Neuronal stem cell (in vitro differentiated cells): ENCODE measurements around the gene PROZ.

Source experiments
- DNase-seq: peaks from one replicate; pipeline ENCODE4 v3.0.0-alpha.2; 2013; ENCODE audit warnings: low spot score
- H2AFZ ChIP-seq: one replicate; pipeline ENCODE4 v1.6.1; 2013; ENCODE audit warnings: mild to moderate bottlenecking, low read length, inconsistent platforms
- H2AK5ac ChIP-seq: 2 replicates; pipeline ENCODE4 v1.6.1; 2013; ENCODE audit warnings: low read depth, mild to moderate bottlenecking, inconsistent platforms, low read length, moderate library complexity, mixed read lengths
- H2BK120ac ChIP-seq: 2 replicates; pipeline ENCODE4 v1.6.1; 2013; ENCODE audit warnings: low read depth, mild to moderate bottlenecking, inconsistent platforms, low read length, moderate library complexity, mixed read lengths
- H2BK12ac ChIP-seq: one replicate; pipeline ENCODE4 v1.6.1; 2013; ENCODE audit warnings: low read length, inconsistent platforms
- H2BK15ac ChIP-seq: 2 replicates; pipeline ENCODE4 v1.6.1; 2013; ENCODE audit warnings: mild to moderate bottlenecking, low read length, inconsistent platforms, mixed read lengths
- H2BK5ac ChIP-seq: one replicate; pipeline ENCODE4 v1.6.1; 2013; ENCODE audit warnings: inconsistent platforms, mild to moderate bottlenecking, low read length, moderate library complexity
- H3K14ac ChIP-seq: one replicate; pipeline ENCODE4 v1.6.1; 2013; ENCODE audit warnings: low read length, inconsistent platforms
- H3K18ac ChIP-seq: 2 replicates; pipeline ENCODE4 v1.6.1; 2013; ENCODE audit warnings: low read length, inconsistent platforms
- H3K23ac ChIP-seq: 2 replicates; pipeline ENCODE4 v1.6.1; 2013; ENCODE audit warnings: low read depth, mild to moderate bottlenecking, mixed read lengths, low read length, inconsistent platforms; ENCODE audit not compliant: poor library complexity
- H3K27ac ChIP-seq: replicated peaks from 3 replicates; pipeline ENCODE4 v1.5.1; 2013; ENCODE audit warnings: low read length, inconsistent platforms
- H3K27me3 ChIP-seq, 3 experiments: 2 replicates each; pipeline ENCODE4 v1.6.1; 2013; ENCODE audit warnings: low read length in 3 of 3, mild to moderate bottlenecking in 2 of 3, inconsistent platforms in 1 of 3, low read depth in 1 of 3, mixed read lengths in 1 of 3, moderate library complexity in 1 of 3; ENCODE audit not compliant: control insufficient read depth in 3 of 3, insufficient read depth in 3 of 3
- H3K36me3 ChIP-seq, 2 donors: replicated peaks in 1 of 2; 2 replicates each; pipeline ENCODE4 v1.6.1; 2013; ENCODE audit warnings: low read length in 2 of 2; ENCODE audit not compliant: control insufficient read depth in 2 of 2, insufficient read depth in 2 of 2
- H3K4ac ChIP-seq: 2 replicates; pipeline ENCODE4 v1.6.1; 2013; ENCODE audit warnings: inconsistent platforms, mild to moderate bottlenecking, low read length, moderate library complexity
- H3K4me1 ChIP-seq, 2 donors: 1 replicate in 1 of 2; 2 replicates in 1 of 2; pipeline ENCODE4 v1.6.1; 2013; ENCODE audit warnings: low read length in 2 of 2, low read depth in 1 of 2; ENCODE audit not compliant: control insufficient read depth in 2 of 2, insufficient read depth in 1 of 2
- H3K4me2 ChIP-seq: one replicate; pipeline ENCODE4 v1.6.1; 2013; ENCODE audit warnings: mild to moderate bottlenecking, low read length, inconsistent platforms; ENCODE audit not compliant: insufficient read depth, poor library complexity, severe bottlenecking
- H3K4me3 ChIP-seq, 2 donors: 2 replicates each; pipeline ENCODE4 v1.5.1; 2013; ENCODE audit warnings: low read length in 2 of 2, mild to moderate bottlenecking in 2 of 2, inconsistent platforms in 1 of 2, moderate library complexity in 1 of 2
- H3K79me1 ChIP-seq: one replicate; pipeline ENCODE4 v1.6.1; 2013; ENCODE audit warnings: low read depth, mild to moderate bottlenecking, inconsistent platforms, low read length, moderate library complexity
- H3K9ac ChIP-seq: one replicate; pipeline ENCODE4 v1.6.1; 2013; ENCODE audit warnings: mild to moderate bottlenecking, low read depth, low read length, inconsistent platforms; ENCODE audit not compliant: poor library complexity
- H3K9me3 ChIP-seq, 2 donors: replicated peaks in 1 of 2; 2 replicates each; pipeline versions ENCODE3 to v1.6.1; 2013; ENCODE audit warnings: low read length in 2 of 2, mild to moderate bottlenecking in 2 of 2, inconsistent platforms in 1 of 2, low read depth in 1 of 2, mixed read lengths in 1 of 2, moderate library complexity in 1 of 2; ENCODE audit not compliant: control insufficient read depth in 2 of 2, insufficient read depth in 1 of 2
- H4K8ac ChIP-seq: one replicate; pipeline ENCODE4 v1.6.1; 2013; ENCODE audit warnings: low read depth, mild to moderate bottlenecking, inconsistent platforms, low read length, moderate library complexity
- H4K91ac ChIP-seq: one replicate; pipeline ENCODE4 v1.6.1; 2013; ENCODE audit warnings: low read length, low read depth, mild to moderate bottlenecking, inconsistent platforms; ENCODE audit not compliant: poor library complexity
- WGBS, 2 donors: extraction: QIAGEN DNeasy Blood & Tissue Kit; methylation state at CpG; one replicate each; pipeline ENCODE4 v1.1.7; 2013; ENCODE audit warnings: missing lambda C conversion rate in 2 of 2, mixed read lengths in 1 of 2; ENCODE audit not compliant: insufficient read length in 2 of 2, insufficient replicate concordance in 1 of 2; ENCODE audit errors: extremely low coverage in 2 of 2; 5-methylcytosine and 5-hydroxymethylcytosine counted together

PROZ gene

GRCh38 chr13:113183450-113184129 lies 25.1 kb downstream of the PROZ start:
- peaks cover 8 to 13% of the 10 kb centered on the region in 2 donors for H3K4me1 ChIP-seq
- H3K4ac ChIP-seq, result no peak overlapping the region

GRCh38 chr13:113184568-113185440 lies 26.4 kb downstream of the PROZ start:
- Histone ChIP-seq H2BK120ac (no peak overlapping the region), H3K23ac (no peak overlapping the region), H2BK15ac (no peak overlapping the region), H4K91ac (no peak overlapping the region), H4K8ac (no peak overlapping the region), H3K4me2 (no peak overlapping the region), H3K36me3 (peaks cover 25 to 98% of the 10 kb centered on the region in 2 donors), H3K4me3 (no peak overlapping the region), H3K9ac (no peak overlapping the region), H3K27ac (no peak overlapping the region), H3K4me1 (peaks cover 1 to 4% of the 10 kb centered on the region in 2 donors), H3K4ac (no peak overlapping the region), H2AK5ac (no peak overlapping the region), H3K14ac (no peak overlapping the region), H3K18ac (no peak overlapping the region), H3K79me1 (no peaks in the 10 kb centered on the region), H2BK5ac (peak overlapping the region; percentile 22), H2AFZ (no peak overlapping the region), H3K9me3 (no peaks in the 10 kb centered on the region), H3K27me3 (no peaks in the 10 kb centered on the region), H2BK12ac (no peak overlapping the region)
- no CpG with 5 or more reads among the region's 22 CpGs for WGBS, 2 donors
- DNase-seq, result no peak

More at GRCh38 chr13:113183450-113184129, 25.1 kb downstream of the PROZ start:
- H3K23ac ChIP-seq, result no peak overlapping the region
- H2BK15ac ChIP-seq, result no peak overlapping the region
- no peak overlapping the region for H3K9ac ChIP-seq
- no peak overlapping the region for H2BK12ac ChIP-seq
- H3K79me1 ChIP-seq, result no peaks in the 10 kb centered on the region
- no peak overlapping the region for H2BK120ac ChIP-seq
- no peak overlapping the region for H3K4me2 ChIP-seq
- no peak overlapping the region for H3K18ac ChIP-seq
- peaks cover 20 to 99% of the 10 kb centered on the region in 2 donors for H3K36me3 ChIP-seq
- no peak overlapping the region for H4K91ac ChIP-seq
- no peak overlapping the region for H3K4me3 ChIP-seq
- H2AK5ac ChIP-seq, result no peak overlapping the region
- no peak overlapping the region for H2AFZ ChIP-seq
- H3K9me3 ChIP-seq, result no peaks in the 10 kb centered on the region
- no peak for DNase-seq
- H3K14ac ChIP-seq, result no peak overlapping the region
- no peak overlapping the region for H4K8ac ChIP-seq
- no CpG with 5 or more reads among the region's 14 CpGs for WGBS, 2 donors
- no peaks in the 10 kb centered on the region for H3K27me3 ChIP-seq
- H3K27ac ChIP-seq, result no peak overlapping the region
- H2BK5ac ChIP-seq, result no peak overlapping the region

GRCh38 chr13:113186061-113186900 lies 27.8 kb downstream of the PROZ start:
- Histone ChIP-seq H3K23ac (no peak overlapping the region), H3K4me2 (no peak overlapping the region), H3K4me3 (no peak overlapping the region), H3K14ac (no peak overlapping the region), H3K27ac (no peak overlapping the region), H2BK12ac (no peak overlapping the region), H2BK120ac (no peak overlapping the region), H3K4me1 (no peaks in the 10 kb centered on the region), H3K36me3 (peaks cover 28 to 98% of the 10 kb centered on the region in 2 donors), H2AFZ (no peak overlapping the region), H3K79me1 (no peaks in the 10 kb centered on the region), H3K4ac (no peak overlapping the region), H4K8ac (no peak overlapping the region), H3K9ac (no peak overlapping the region), H2AK5ac (no peak overlapping the region), H2BK5ac (no peak overlapping the region), H3K18ac (no peak overlapping the region), H3K9me3 (no peaks in the 10 kb centered on the region), H2BK15ac (no peak overlapping the region), H4K91ac (no peak overlapping the region), H3K27me3 (no peaks in the 10 kb centered on the region)
- DNase-seq, result no peak
- no CpG with 5 or more reads among the region's 13 CpGs for WGBS, 2 donors
